Measurements from ENCODE around the gene SLC35F4.
"Not testable (repeated sequence)": the region's sequence is repeated elsewhere in the genome, so short reads cannot be mapped to it uniquely, and the experiment has no call there.

SLC35F4 gene

DNA sequence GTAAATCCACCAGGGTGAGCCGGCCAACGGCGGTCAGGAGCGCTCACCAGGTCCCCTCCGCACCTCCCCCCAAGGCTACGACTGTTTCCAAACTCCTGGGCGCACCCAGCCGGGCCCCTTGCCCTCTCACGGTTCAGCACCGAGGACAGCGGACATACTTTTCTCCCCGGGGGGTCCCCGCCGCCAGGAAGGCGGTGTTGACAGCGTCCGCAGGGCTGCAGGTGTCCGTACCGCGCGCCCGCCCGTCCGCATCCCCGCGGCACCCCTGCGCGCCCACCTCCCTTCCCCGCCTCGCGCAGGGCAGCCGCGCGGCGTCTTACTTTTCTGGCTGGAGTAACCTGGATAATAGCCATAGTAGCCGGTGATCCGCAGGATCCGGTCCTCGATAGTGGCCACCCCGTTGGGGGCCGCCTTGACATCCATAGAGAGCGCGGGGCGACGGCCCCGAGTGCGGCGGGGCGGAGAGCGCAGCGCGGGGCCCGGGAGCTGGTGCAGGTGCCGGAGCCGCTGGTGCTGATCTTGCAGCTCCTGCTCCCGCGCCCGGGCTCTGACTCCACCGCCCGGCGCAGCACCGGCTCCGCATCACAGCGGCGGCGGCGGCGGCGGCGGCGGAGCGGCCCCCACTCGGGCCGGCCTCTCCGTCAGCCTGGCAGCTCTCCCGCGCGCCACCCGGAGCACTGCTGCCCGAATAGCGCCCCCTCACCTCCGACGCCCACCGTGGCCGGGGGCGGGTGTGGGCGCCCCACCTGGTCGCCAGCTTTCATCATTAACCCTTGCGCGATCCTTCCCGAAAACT lies at the start of gene SLC35F4:
SLC35F4 (minus strand) TSS at position 690 of the 796 bp plus-strand sequence.
- peak; percentile 95 for DNase-seq

DNA sequence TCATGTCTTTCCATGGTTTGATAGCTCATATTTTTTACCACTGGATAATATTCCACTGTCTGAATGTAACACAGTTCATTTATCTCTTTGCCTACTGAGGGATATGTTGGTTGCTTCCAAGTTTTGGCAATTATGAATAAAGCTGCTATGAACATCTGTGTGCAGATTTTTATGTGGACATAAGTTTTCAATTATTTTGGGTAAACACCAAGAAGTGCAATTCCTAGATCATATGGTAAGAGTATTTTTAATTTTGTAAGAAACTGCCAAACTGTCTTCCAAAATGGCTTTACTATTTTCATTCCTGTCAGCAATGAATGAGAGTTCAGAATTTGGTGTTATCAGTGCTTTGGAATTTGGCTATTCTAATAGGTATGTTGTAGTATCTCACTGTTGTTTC lies 43.7 kb upstream of the SLC35F4 start:
- DNase-seq: no peak

DNA sequence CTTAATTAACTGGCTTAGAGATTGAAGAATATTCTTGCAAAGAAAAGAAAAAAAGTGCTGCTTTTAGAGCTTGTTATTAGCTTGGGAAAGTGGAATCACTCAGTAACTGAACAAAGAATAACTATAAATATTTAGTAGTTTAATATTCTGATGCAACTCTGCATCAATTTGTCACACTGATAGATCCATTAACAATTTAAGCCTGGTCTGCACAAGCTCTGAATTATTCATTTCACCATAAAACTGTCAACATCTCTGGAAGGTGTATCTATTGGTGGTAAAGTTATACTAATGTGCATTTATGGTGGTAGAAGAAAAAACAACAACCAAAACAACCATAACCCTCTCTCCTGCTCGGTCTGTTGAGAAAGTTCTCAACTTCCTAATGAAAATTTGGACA lies 38.1 kb upstream of the SLC35F4 start:
- no peak for DNase-seq

DNA sequence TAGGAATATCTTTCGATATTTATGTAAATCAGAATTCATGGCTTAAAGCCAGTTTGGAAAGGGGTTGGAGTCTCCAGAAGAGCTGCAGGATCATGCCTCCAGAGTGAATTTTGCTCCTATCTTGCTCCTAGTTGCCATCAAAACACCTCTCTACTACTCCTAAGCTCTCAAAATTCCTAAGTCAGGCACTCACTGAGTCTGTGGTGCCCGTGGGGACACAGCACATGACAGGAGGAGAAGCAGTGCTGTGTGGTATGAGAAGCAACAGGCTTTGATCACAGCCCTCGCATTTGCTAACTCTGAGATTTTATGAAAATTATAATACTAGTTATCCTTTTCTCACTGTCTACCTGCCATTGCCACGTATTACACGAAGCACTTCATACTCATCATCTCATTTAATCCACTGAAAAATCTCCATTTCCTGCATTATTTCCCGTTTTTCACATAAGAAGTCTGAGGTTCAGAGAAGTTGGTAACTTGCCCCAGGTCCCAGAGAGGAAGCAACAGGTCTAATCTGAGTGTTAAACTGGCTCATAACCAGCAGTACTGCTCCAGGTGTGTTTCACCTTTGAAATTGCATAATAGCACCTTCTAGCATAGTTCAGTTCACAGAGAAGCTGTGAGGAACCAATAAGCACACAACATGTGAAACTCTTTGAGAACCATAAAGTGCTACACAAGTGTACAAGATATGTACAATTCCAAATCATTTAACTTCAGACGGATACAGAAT lies 33.1 kb upstream of the SLC35F4 start:
- DNase-seq: no peak

DNA sequence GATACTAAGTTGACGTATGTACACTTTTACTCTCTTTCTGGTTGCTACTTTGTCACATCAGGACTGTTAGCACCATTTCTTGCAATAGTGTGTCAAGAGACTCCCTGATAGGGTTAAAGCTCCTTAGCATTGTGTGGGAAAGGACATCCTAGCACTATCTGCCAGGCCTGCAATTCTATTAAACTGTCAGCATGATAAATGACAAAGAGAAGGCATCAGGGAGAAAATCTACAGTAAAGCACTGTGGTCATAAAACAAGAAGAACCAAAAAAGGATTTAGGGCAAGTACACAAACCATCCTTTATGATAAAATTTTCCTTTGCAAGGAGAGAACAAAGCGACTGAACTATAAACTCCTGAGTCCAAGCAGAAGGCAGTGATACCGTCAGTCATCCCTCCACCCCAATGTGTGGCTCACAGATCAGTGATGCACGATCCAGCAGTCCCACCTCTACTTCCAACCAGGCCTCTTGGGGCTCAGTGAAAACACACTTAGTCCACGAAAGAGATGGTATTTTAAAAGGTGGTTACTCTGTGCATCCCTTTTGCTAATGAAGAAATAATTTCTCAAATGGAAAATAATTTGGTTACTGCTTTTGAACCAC lies 31.4 kb upstream of the SLC35F4 start:
- peak; percentile 72 for DNase-seq

DNA sequence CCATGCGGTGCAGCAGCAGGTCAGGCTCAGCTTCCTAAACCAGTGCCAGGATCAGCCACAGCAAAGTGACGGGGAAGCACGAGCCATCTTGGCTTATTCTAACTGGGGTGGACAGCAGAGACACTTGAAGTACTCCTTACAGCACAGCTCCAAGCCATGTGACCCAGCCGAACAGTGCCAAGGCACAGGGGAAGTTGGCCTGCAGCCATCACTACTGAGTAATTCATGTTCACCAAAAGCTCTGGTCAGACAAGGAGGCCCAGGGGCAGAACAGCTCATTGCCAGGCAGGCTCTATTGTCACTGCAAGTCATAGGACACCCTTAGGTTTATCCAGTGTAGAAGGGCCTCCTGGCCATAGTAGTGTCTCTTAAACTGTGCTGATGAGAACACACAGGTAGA lies 23.4 kb upstream of the SLC35F4 start:
- DNase-seq: no peak

DNA sequence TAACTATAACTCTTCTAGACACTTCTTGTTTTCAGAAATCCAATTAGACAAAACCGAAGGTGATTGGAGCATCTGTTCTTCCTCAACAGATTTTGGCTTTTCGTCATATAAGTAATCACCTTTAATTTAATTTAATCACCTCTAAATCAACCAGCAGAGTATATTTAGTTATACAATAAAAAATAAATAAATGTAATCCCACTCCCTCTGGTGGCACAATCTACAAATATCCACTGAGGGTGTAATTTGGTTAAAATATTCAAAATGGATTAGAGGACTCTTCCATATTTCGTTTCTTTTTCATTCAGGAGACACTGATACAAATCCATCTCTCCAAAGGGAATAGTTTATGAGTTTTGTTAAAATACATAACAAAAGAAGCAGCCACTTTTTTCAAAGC lies 18.3 kb upstream of the SLC35F4 start:
- peak; percentile 98 for DNase-seq

DNA sequence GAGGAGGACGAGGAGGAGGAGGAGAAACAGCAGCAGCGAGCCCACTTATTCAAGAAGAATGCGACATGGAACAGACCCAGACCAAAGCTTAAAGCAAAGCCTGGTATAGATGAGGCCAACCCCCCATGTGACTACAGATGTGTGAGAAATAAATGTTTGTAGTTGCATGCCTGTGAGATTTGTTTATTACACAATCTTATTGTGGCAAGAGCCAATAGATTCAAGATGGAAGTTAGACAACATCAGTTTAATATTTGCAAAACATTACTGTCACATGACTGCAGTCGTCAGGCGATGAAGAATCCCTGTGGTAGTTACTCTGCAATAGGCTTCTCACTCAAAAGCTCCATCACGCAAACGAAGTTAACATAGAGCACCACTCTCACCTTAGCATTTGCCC lies 17.2 kb upstream of the SLC35F4 start:
- peak; percentile 75 for DNase-seq

DNA sequence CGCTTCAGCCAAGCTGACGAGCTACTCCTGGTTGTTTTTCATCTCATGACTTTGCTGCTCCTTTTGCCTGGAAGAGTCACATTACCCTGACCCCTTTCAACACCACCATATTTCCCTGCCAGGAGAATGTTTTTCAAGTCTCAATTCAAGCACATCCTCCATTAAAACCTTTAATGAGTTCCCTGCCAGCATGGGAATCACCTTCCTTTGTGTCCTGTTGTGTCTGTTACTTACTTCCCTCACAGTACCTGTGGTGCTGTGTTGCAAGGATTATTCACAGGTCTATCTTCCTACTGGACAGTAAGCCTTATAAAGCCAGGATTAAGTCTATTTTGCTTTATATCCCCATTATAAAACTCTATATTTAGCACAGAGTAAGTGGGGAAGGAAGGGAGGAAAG lies 13.6 kb upstream of the SLC35F4 start:
- DNase-seq: peak; percentile 71

DNA sequence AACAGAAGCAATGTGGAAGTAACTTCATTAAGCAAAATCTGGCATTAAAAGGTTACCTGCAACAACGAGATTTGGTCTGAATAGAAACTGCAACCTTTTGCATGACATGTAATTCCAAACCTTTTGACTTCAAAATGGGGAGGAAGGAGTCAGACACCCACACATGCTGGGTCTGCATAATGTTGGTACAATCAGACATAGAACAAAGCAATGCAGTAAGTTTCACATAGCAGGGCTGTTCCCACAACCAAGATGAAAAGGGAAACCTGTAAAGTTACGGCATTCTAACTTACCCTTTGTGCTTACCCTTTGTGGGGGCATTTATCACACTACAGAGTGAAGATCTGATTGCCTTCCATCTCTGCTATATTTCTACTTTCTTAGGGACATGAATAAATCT lies 10.1 kb upstream of the SLC35F4 start:
- DNase-seq: no peak

DNA sequence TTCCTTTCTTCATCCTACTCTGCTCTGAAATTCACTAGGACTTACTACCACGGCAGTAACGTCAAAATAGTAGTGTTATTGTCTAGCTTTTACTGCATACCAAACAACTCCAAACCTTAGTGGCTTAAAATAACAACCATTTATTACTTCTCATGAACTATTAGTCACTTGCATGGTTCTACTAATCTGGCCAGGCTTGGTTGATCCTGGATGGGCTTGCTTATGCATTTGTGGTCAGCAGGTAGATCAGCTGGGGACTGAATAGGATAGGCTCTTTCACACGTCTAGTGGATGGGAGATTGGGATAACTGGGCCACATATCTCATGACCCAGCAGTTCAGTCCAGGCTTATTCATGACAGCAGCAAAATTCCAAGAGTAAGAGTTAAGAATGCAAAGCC lies 9.4 kb upstream of the SLC35F4 start:
- DNase-seq: no peak

DNA sequence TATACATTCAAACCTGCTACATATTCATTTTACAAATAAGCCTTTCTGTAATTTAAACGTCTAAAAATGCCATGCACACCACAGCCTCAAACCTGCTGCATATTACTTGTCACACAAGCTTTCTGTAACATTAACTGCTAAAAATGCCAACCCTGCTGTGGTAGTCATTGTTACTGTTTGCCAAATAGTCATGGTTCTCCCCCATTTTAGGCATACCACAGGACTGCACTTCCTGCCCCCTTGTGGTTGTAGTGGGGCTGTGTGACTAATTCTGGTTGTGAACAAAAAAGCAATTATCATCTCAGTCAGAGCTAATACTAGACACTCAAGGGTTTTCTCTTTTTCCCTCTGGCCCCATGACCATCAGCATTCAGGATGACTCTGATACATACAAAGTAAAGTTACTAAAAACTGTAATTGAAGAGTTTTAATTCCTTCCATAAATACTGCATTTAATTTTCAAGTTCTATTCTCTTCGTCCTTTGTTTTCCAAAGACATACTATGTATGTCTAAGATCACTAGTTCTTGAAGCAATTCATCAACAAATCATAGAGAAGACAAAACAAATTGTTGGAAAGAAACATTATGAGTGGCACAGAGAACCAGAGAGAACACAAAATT lies 5.7 kb upstream of the SLC35F4 start:
- peak; percentile 97 for DNase-seq

DNA sequence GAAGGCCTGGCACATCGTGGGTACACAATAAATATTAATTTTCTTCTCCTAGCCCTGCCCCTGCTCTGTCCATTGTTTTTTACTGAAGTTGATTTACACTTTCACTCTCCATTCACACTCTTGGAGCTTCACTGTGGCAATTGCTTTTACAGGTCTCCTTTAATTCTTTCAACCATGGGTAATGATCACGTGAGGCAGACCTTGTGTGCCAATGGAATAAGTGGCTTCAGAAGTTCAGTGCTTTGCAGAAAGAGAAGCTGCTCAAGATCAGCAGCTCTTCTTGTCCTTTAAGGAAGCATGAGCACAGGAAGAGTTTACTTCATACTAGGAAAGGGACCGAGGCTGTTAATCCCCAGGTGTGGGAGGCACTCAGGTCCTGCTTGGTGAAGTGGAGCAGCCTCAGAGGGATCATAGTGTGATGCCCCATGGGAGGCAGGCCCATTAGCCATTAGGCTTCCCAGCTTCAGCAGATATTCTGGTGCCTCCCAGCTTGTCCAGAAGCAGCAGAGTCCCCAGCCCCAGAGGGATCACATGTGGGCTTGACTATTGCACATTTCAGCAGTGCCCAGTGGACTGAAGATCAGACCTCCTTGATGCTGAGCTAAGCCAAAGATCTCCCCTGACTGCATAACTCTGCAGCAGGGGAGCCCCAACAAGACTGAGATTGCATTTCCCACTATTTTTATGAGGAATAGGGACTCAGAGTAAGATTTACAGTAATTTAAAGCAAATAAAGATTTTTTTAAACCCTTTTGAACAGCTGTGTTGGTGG lies 5.0 kb upstream of the SLC35F4 start:
- DNase-seq: peak; percentile 79

DNA sequence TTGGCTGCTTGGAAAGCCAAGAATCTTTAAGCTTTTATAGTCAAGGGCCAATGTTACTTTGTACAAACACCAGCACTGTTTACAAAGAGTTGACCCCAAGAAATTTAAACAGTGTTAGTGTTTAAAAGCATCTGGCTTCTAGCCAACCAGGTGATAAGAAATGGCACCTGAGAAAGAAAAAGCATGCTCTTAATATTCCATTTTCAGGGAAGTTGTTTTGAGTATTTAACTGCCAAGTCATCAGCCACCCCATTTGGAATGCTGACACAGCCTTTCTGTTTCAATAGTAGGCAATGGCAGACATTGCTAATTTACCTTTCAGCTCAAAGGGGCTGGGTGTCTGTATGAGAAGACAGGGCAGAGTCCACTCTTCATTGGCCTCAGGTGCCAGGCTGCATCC lies 3.7 kb upstream of the SLC35F4 start:
- peak; percentile 71 for DNase-seq

DNA sequence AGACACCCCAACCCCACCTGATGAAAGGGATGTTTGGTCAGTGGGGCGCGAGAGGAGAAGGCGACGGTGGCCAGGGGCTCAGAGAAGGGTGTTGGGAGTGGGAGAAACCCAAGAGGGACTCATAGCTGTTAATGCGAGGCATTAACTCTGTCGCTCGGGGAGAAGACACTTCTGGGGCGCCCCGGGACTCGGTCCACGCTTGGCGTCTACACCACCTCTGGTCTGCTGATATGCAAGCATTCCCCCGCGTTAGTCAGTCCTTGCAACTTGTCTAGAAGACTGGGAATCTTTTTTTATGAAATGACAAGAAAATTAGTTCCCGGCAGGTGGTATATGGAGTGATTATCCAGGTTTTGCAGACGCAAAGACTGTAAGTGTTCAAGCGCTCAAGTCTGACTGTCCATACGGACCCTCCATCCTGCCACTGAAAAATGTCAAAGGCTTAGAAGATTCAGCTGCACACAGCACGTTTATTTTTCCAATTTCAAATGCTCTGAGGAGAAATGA lies 360 bp upstream of the SLC35F4 start:
- DNase-seq: peak; percentile 95

DNA sequence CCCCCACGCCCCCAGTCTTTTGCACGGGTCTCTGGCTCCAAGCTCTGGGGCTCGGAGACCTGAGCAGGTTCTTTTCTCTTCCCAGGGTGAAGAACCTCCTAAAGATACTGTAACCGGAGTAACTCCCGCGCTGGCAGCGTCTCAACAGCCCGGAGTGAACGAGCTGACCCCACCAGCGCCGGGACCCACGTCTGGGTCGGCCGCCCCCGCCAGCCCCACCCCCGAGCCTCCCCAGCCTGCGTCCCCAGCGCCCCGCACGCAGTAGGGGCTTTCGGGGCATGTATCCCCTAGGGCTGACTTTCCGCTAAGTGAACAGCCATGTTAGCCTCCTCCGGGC lies 858 bp downstream of the SLC35F4 start:
- DNase-seq: peak; percentile 95

DNA sequence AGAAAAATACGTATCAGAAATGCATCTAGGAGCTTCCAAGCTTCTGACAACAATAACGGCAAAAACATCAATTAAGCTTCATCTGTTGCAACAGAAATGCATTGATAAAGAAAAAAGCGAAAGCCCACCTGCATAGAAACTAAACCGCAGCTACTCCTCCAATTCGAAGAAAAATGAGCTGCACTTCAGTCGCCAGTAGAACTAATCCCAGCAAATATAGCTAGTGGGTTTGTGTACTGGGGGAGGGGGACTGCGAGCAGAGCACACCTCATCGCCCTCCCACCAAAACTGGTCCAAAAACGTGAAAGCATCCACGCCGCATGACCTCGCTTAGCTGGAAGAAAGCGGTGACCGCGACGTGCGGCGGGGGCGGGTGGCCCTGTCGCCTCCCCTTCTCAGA lies 1.2 kb downstream of the SLC35F4 start:
- DNase-seq: peak; percentile 95

DNA sequence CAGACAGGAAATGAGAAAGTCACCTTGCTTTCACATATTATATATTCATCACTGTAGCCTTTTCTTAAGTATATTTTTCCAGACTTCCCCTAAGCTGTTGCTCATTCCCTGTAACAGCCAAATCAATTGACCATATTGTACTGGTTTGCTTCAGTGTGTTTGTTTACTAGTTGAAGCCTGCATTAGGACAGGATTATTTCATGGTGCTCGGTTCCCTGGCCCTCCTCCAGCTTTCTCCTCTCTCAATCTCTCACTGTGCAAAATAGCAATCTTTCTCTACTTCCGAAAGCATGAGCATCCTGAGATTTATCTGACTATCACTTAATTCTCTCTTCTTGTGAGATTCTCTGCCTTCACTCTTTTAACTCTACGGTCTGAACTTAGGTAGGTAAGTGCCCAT lies 2.4 kb downstream of the SLC35F4 start:
- DNase-seq: peak; percentile 94

DNA sequence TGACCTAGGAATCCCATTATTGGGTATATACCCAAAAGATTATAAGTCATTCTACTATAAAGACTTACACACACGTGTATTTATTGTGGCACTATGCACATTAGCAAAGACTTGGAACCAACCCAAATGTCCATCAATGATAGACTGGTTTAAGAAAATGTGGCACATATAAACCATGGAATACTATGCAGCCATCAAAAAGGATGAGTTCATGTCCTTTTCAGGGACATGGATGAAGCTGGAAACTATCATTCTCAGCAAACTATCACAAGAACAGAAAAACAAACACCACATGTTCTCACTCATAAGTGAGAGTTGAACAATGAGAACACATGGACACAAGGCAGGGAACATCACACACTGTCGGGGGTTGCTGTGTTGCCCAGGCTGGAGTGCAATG lies 10.2 kb downstream of the SLC35F4 start:
- DNase-seq: not testable (repeated sequence)

DNA sequence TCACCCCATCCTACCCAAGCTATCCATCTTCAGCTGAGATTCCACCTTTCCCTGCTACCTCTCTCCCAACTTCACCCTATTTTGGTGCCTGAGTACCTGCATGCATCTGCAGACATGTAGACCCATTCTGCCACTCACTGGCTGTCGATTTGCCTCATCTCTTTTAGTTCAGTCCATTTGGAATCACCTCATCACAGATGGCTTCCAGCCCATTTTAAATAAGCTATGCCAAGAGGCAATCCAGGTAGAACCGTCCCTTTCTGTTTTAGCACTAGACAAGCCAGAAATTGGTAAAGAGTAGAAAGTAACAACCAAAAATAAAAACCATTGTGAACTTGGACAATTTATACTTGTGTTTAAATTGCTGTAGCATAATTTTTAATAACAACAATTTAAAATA lies 11.3 kb downstream of the SLC35F4 start:
- DNase-seq: peak; percentile 66

DNA sequence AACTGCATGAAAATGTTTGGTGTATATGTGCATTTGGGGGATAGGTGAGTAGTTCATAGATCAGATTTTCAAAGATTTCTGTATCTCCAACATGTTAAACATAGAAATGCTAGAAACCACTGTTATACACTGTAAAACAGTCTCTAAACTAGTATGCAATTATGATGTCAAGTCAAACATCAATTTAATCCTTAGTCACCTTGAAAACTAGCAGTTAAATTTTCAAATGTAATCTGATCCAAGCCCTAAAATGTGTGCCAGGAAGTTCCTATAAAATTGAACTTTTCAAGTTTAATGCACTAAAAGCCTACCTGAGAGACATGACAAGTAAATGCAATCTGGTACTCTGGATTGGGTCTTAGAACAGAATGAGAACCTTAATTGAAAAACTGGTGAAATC lies 14.5 kb downstream of the SLC35F4 start:
- no peak for DNase-seq

DNA sequence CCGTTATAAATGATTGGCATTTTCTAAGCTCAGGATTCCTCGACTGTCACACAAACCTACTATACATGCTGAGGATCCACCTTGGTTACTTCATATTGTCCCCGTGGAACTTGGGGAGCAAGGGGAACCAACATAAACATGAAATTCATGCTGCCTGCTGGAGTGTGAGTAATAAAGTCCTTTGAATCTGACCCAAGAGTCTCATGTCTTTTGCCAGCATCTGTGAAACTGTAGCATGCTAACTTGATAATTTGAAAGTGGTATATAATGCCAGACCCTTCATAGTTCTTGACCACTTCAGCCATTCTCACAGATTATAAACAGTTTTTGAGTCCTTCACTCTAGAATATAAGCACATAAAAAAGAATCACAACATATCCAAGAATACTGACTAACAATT lies 17.1 kb downstream of the SLC35F4 start:
- no peak for DNase-seq

DNA sequence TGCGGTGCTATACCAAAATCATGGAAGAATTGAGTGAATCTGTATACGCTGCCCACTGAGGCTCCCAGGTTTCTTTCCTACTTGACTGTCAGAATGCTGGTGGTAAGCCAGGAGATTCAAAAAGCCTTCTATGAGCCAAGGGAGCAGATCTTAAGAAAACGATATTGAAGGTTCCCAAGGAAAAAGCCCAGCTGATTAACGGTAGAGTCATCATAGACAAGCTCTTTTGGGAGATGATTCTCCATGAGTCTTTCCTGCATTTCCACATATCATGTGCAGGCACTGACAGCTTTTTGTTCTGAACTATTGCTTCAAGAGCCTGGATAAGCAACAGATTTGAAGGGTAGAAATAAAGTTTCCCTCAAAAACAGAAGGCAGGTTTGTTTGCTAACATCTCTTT lies 17.5 kb downstream of the SLC35F4 start:
- no peak for DNase-seq

All from NCI-H82 (cell line).